ENCODE results near the gene PDCD5.
"Not testable (repeated sequence)": the region's sequence is repeated elsewhere in the genome, so short reads cannot be mapped to it uniquely, and the experiment has no call there.

Gene PDCD5

GRCh38 chr19:32580353-32580900 is 563 bp upstream of the PDCD5 start:
- peak; percentile 68 for DNase-seq

GRCh38 chr19:32581705-32582179 is 752 bp downstream of the PDCD5 start:
- peak; percentile 54 for DNase-seq

- DNase-seq = not testable (repeated sequence)
Measured at GRCh38 chr19:32587747-32588504, 6.9 kb downstream of the PDCD5 start.

- no peak for DNase-seq
Measured at GRCh38 chr19:32594021-32594420, 13.0 kb downstream of the PDCD5 start.

- DNase-seq = no peak
Measured at GRCh38 chr19:32595491-32595890, 14.5 kb downstream of the PDCD5 start.

GRCh38 chr19:32598022-32598421 is 17.0 kb downstream of the PDCD5 start:
- no peak for DNase-seq

- DNase-seq = no peak
Measured at GRCh38 chr19:32599258-32599657, 18.3 kb downstream of the PDCD5 start.

GRCh38 chr19:32599736-32600157 is 18.8 kb downstream of the PDCD5 start:
- peak; percentile 81 for DNase-seq

- no peak for DNase-seq
Measured at GRCh38 chr19:32603961-32604360, 23.0 kb downstream of the PDCD5 start.

- no peak for DNase-seq
Measured at GRCh38 chr19:32605544-32605943, 24.6 kb downstream of the PDCD5 start.

- peak; percentile 37 for DNase-seq
Measured at GRCh38 chr19:32606289-32606688, 25.3 kb downstream of the PDCD5 start.

- no peak for DNase-seq
Measured at GRCh38 chr19:32607479-32607878, 26.5 kb downstream of the PDCD5 start.

GRCh38 chr19:32611161-32611560 is 30.2 kb downstream of the PDCD5 start:
- no peak for DNase-seq

- DNase-seq = no peak
Measured at GRCh38 chr19:32613008-32613407, 32.0 kb downstream of the PDCD5 start.

- DNase-seq = no peak
Measured at GRCh38 chr19:32614916-32615315, 33.9 kb downstream of the PDCD5 start.

GRCh38 chr19:32615569-32615968 is 34.6 kb downstream of the PDCD5 start:
- no peak for DNase-seq

- no peak for DNase-seq
Measured at GRCh38 chr19:32619051-32619685, 38.2 kb downstream of the PDCD5 start.

- no peak for DNase-seq
Measured at GRCh38 chr19:32622002-32622401, 41.0 kb downstream of the PDCD5 start.

GRCh38 chr19:32624410-32624809 is 43.4 kb downstream of the PDCD5 start:
- no peak for DNase-seq

- no peak for DNase-seq
Measured at GRCh38 chr19:32626969-32627368, 46.0 kb downstream of the PDCD5 start.

GRCh38 chr19:32627714-32628270 is 46.8 kb downstream of the PDCD5 start:
- DNase-seq = no peak

GRCh38 chr19:32630338-32630737 is 49.3 kb downstream of the PDCD5 start:
- DNase-seq = no peak

- DNase-seq = no peak
Measured at GRCh38 chr19:32631381-32631780, 50.4 kb downstream of the PDCD5 start.
